NCI-H1092 treated with DMSO at 0.1 percent for 48 hours (cell line): ENCODE results near the gene EXOC6B.
A peak's percentile ranks its signal among the peaks of the same experiment; 100 is the strongest.

Source experiments
- DNase-seq: peaks from one replicate; lab custom pipeline; 2025; lab: John Stamatoyannopoulos, UW

The EXOC6B gene

DNA sequence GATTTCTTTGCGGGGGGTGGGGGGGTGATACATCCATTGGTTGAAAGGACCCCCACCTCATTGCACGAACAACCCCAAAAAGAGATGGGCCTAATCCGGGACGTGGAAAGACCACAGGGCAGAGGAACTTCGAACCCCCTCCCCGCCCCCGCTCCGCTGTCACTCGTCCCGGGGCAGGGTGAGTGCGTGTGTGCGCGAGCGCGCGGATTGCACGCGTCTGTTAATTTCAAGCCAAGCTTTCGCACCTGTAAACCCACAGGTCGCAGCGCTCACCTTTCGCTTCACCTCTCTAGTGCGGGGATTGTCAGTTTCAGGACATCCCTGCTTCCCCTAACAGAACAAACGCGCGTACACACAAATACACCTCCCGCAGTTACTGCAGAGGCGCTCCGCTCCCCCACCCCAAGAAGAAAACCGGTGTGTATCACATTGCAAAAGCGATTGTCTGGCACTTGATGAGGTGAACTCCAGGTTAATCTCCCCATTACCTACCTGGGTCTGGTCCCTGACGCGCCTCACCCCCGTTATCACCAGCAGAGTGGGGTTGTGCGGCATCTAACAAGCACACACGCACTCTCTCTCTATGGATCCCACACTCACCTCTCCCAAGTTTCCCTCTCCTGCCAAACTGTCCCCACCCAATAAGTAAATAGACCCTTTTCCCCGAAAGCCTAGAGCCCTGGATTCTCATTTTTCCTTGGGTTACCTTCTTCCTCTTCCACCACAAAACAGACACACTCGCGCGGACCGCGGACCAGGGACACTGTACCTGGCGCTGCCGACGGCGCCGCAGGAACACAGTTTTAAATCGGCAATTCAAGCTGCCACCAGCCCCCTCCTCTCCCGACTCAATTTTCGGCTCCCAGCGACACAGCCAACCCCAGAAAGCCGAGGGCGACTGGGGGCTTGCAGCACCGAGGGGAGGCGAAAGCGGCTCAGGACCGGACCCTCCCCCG lies 679.2 kb downstream of the EXOC6B start:
- no peak for DNase-seq

- DNase-seq, result no peak
Measured at GRCh38 chr2:72145658-72146329, 680.0 kb downstream of the EXOC6B start.

DNA sequence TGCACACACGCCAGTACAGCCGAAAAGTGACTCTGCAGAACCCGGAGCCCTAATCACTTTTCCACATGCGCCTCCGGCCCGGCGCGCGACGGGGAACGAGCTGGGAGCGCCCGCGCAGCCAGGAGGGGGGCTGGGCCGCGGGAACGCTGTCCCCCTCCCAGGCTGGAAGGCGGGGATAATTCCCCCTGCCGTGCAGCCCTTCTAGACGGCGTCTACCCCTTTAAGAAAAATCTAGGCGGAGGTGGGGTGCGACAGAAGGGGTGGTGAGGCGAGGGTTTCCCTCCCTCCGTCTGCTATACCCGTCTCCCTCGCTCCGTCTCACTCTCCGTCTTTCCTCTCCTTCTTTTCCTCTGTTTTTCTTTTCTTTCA lies 680.6 kb downstream of the EXOC6B start:
- DNase-seq, result peak; percentile 7

- peak; percentile 3 for DNase-seq
Measured at GRCh38 chr2:72144632-72145288, 681.1 kb downstream of the EXOC6B start.

- DNase-seq, result no peak
Measured at GRCh38 chr2:72144274-72144631, 681.6 kb downstream of the EXOC6B start.

- DNase-seq, result no peak
Measured at GRCh38 chr2:72143441-72144273, 682.2 kb downstream of the EXOC6B start.

DNA sequence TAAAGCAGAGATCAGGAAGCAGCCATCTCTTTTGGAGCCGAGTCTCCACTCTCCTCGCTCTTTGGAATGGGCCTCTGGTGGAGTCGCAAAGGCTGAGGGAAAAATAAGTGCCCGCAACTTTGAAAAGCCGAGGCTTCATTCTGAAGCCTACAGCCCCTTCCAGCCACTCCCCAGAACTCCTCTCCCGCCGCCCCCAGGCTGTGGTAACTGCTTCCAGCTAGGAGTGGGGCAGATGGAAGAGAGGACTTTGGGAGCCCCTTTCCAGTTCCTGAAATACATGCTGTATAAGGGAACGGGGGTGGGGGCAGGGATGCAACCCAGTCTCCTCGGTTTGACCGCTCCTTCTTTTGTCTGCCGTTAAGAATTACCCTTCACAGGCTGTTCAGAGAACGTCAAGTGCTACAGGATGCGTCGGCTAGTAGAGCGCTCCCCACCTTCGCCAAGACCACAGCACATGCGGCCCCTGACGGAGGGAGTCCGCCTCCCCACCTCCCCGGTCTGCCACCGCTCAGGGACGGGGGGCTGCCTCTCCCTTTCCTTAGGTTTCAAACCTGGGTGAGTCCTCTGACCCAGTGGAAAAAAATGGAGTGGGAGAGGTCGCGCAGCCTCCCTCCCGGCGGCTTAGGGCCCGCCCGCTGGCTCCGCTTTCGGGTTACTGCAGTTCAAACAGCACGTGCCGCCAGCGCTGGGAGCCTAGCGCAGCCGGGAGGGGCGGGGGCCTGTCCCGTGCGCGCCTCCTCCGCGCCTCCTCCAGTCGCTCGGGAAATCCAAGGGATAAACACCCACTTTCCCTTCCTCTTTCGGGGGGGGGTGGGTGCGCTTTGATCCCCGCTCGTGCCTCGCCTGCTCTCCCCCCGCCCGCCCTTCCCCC lies 683.0 kb downstream of the EXOC6B start:
- no peak for DNase-seq

DNA sequence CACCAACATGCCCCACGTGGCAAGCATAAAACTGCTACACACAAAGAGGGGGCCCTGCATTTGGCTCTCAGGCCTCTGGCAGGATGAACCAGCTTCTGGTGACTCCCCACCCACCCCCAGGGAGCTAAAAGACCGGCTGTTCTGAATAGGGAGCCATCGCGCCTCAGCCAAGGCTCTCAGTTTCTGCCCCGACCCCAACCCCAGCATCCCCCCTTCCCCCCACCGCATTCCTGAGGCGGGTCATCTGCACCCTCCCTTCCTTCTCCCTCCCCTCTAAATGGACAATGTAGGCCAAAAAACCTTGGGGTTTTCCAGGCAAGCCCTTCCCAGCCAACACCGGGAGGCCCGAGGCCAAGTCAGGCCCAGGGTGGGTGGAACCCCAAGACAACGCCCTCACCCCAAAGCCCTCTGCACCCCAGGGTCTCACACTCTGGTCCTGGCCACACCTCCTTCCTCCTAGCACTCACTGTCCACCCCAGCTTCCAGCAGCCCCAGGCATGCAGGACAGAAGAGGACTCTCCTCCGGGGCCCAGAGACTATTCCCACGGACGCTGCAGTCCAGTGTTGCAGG lies 683.9 kb downstream of the EXOC6B start:
- DNase-seq, result no peak

- no peak for DNase-seq
Measured at GRCh38 chr2:72141032-72141645, 684.7 kb downstream of the EXOC6B start.

DNA sequence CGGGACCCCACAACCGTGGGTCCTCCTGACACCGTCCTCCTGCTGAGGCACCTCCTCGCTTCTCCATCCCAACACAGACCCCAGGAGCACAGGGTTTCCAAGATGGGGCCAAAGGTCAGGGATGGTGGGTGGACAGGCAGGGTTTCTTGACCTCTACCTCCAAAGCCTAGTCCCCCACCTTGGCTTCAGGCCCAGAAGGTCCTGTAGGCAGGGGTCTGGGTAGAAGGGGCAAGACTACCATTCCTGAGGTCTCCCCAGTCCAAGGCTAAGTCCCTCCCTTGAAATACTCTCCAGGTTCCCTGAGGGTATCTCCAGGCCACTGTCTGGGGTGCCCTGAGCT lies 685.2 kb downstream of the EXOC6B start:
- no peak for DNase-seq

DNA sequence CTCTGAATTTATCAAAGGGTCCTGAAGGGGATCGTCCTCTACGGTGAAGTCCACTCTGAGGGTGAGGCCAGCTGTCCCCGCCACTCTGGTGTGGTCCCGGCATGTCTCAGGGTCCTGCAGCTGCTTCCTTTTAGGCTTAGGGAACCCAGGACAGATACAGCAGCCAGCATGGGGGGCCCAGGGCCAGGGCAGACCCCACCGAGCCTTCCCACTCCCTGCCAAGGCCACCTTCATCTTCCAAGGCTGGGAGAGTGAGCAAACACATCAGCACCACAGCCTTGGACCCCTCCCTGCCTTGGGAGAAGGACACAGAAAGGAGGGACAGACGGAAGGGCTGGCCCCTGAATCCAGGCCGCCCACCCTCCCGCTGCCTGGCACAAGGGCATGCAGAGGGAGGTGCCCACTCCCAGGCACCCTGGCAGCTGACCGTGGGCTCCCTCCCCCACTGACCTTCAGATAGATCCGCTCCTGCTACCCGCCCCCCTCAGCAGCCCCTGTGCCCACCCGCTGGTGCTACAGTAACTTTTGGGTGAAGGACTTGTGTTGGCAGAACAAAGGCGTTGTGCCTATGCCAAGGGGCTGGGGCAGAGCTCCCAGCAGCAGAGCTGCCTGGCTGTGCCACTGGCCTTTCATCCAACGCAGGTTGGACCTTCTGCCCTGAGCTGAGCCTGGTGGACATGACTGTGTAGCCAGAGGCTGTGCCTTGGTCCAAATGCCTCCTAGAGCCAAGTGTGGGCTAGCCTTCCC lies 685.8 kb downstream of the EXOC6B start:
- no peak for DNase-seq

DNA sequence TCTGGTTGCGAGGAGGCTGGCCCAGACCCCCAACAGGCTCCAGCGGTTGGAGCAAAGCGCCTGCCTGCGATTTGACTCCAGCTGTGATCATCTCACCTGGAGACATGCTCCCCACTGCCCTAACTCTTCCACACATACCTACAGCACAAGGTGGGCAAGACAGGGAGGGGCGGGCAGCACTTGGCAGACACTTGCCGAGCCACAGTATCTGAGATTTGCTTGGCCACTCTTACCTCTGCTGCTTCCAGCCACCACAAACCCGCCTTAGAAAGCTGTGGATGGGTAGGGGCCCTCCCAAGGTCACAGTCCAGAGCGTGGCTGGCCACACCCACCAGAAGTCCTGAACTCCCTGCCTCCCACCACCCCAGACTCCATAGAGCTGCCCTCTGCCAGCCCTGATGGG lies 686.4 kb downstream of the EXOC6B start:
- DNase-seq, result no peak

- no peak for DNase-seq
Measured at GRCh38 chr2:72138921-72139381, 686.9 kb downstream of the EXOC6B start.

GRCh38 chr2:72138011-72138881 lies 687.6 kb downstream of the EXOC6B start:
- DNase-seq, result no peak

DNA sequence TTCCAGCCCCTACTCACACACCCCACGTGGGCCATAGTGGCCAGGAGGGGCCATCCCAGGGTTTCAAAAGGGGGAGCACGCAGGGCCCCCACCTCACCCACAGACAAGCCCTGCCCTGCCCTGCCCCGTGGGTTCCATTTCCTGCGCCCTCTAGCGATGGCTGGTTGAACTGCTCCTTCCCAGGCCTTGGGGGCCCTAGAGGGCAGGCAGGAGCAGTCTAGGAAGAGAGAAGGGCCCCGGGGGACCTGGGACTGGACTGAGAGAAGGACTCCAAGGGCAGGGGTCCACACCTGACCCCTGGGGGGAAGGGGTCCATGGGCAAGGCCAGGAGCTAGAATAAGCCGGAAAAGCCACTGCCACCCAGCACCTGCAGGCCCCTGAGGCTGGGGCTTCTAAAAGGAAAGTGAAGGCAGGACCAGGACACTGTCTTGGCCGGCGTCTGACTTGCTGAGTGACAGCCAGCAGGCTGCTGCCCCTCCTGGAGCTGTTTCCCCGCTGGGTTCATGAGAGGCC lies 688.3 kb downstream of the EXOC6B start:
- peak; percentile 25 for DNase-seq

DNA sequence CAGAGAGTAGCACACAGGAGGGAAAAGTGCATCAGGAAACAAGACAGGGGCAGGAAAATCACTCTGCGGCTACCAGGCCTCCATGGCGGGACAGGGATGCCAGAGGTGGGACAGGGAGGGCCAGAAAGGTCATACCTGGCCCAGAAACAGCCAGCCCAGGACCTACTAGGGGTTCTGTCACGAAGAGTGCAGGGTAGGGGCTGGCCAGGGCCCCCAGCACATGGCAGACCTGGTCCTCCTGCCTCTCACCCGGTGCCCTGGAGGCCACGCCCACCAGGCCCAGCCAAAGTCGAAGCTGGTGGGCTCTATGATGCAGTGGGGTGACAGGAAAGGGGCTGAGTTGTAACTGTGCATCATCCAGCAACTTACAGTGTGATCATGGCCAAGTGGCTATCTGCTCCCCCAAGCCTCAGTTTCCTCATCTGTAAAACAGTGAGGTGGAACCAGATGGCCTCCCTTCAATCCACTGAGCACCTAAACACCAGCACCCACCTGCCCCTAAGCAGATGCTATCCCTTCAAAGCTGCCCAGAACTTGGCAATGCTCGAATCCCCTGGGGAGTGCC lies 688.8 kb downstream of the EXOC6B start:
- DNase-seq, result no peak

- no peak for DNase-seq
Measured at GRCh38 chr2:72136331-72136730, 689.5 kb downstream of the EXOC6B start.

DNA sequence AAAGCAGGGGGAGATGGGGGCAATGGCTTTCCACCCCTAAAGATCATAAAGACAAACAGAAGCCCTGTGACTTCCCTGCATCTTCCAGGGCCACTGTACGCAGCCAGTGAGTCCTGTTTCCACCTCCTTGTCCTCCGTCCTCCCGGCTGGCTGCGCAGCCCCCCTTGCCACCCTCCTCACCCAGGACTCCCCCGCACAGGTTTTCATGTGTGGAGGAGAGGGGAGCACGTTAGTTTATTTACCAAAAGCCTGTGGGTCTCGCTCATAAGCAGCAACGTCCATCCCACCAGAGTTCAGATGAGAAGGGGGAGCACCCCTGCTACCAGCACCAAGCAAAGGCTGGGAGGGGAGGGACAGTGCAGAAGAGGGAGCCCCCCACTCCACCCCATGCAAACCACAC lies 689.9 kb downstream of the EXOC6B start:
- no peak for DNase-seq
